ENCODE data around the gene SCAMP2.
"Not testable (repeated sequence)": the region's sequence is repeated elsewhere in the genome, so short reads cannot be mapped to it uniquely, and the experiment has no call there.

SCAMP2 gene

DNA sequence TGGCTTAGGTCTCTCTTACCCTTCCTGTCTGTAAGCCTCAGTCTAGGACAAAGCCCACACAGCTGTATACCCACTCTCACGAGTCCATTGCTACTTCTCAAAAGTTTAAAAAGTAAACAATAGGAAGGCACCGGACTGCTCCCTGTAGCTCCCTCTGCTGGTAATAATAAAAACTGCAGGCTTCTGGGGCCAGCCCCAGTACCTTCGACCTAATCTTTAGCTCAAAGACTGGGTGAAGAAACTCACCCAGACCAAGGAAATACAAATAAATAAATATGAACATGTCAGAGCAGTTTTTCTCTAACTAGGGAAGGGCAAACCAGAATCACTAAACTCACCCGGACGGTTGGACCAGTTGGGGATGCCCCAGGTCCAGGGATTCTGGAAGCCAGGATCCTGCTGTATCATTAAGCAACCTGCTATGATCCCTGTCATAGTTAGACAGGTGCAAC lies 28.5 kb upstream of the SCAMP2 start:
- Histone ChIP-seq H3K79me2 (ENCODE audit: insufficient read depth, low read depth) (no peaks in the 10 kb centered on the region; the same call in 1 of the 2 replicates), H3K27me3 (ENCODE audit: insufficient read depth, low read depth) (no peaks in the 10 kb centered on the region), H3K4me2 (no peak overlapping the region), H3K36me3 (ENCODE audit: insufficient read depth) (no peaks in the 10 kb centered on the region), H3K4me3 (IDR thresholded peaks at IDR 0.05; ENCODE audit: insufficient read depth, low read depth, low read length) (no peak overlapping the region), H2AFZ (ENCODE audit: low read depth) (no peak overlapping the region), H3K27ac (no peak overlapping the region), H3K9ac (no peak overlapping the region), H4K20me1 (ENCODE audit: insufficient read depth) (no peaks in the 10 kb centered on the region), H3K4me1 (ENCODE audit: low read depth, poor library complexity, severe bottlenecking) (peaks cover 32% of the 10 kb centered on the region)
- TF ChIP-seq, protein P1, sequence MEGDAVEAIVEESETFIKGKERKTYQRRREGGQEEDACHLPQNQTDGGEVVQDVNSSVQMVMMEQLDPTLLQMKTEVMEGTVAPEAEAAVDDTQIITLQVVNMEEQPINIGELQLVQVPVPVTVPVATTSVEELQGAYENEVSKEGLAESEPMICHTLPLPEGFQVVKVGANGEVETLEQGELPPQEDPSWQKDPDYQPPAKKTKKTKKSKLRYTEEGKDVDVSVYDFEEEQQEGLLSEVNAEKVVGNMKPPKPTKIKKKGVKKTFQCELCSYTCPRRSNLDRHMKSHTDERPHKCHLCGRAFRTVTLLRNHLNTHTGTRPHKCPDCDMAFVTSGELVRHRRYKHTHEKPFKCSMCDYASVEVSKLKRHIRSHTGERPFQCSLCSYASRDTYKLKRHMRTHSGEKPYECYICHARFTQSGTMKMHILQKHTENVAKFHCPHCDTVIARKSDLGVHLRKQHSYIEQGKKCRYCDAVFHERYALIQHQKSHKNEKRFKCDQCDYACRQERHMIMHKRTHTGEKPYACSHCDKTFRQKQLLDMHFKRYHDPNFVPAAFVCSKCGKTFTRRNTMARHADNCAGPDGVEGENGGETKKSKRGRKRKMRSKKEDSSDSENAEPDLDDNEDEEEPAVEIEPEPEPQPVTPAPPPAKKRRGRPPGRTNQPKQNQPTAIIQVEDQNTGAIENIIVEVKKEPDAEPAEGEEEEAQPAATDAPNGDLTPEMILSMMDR (conservative IDR thresholded peaks at IDR 0.05; ENCODE audit: low read depth, low read length): peak; percentile 95

DNA sequence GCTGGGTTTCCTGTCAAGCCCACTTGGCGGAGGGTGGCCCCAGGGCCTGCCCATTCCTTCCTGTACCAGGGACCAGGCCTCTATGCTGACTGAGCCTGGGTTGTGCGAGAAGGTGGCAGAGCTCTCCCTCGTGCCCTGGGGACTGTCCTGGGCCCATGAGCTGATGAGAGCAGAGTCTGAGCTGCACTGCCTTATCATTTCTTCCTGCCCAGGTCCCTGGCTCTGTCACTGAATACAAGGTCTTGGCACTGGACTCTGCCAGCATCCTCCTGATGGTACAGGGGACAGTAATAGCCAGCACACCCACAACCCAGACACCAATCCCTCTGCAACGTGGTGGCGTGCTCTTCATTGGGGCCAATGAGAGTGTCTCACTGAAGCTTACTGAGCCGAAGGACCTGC lies 24.1 kb upstream of the SCAMP2 start:
- no peak overlapping the region for H3K27ac ChIP-seq
- no peak overlapping the region for H2AFZ ChIP-seq (ENCODE audit: low read depth)
- no peak overlapping the region for H3K4me3 ChIP-seq (IDR thresholded peaks at IDR 0.05; ENCODE audit: insufficient read depth, low read depth, low read length)
- no peaks in the 10 kb centered on the region for H3K36me3 ChIP-seq (ENCODE audit: insufficient read depth)
- H3K79me2 ChIP-seq (ENCODE audit: insufficient read depth, low read depth): no peaks in the 10 kb centered on the region
- no peak overlapping the region for H3K4me2 ChIP-seq
- H3K4me1 ChIP-seq (ENCODE audit: low read depth, poor library complexity, severe bottlenecking): peaks cover 29% of the 10 kb centered on the region
- no peak overlapping the region for H3K9ac ChIP-seq
- TF ChIP-seq, protein P1 (conservative IDR thresholded peaks at IDR 0.05; ENCODE audit: low read depth, low read length): no peak
- H3K27me3 ChIP-seq (ENCODE audit: insufficient read depth, low read depth): no peaks in the 10 kb centered on the region
- H4K20me1 ChIP-seq (ENCODE audit: insufficient read depth): no peaks in the 10 kb centered on the region

DNA sequence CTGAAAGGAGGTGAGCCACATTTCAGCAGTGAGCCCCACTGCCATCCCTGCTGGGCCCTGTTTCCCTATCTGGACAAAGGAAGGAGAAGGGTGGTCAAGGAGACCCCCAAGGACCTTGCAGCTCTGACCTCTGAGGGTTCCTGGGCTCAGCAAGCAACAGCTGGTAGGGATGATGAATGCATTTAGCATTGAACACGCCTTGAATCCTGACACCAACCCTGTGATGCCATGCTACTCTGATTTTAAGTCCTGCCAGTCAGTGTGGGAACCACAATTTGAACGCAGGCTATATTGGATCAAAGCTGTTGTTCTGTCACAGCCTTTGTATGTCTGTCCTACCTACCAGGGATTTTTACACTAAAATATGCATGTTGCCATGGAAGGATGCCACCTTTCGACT lies 23.2 kb upstream of the SCAMP2 start:
- H3K4me3 ChIP-seq (IDR thresholded peaks at IDR 0.05; ENCODE audit: insufficient read depth, low read depth, low read length): no peak overlapping the region
- no peaks in the 10 kb centered on the region for H3K79me2 ChIP-seq (ENCODE audit: insufficient read depth, low read depth)
- no peak overlapping the region for H3K4me2 ChIP-seq
- no peak overlapping the region for H3K27ac ChIP-seq
- no peaks in the 10 kb centered on the region; the same call in 1 of the 2 replicates for H3K36me3 ChIP-seq (ENCODE audit: insufficient read depth)
- TF ChIP-seq, protein P1 (conservative IDR thresholded peaks at IDR 0.05; ENCODE audit: low read depth, low read length): no peak
- H3K27me3 ChIP-seq (ENCODE audit: insufficient read depth, low read depth): no peaks in the 10 kb centered on the region
- no peaks in the 10 kb centered on the region for H4K20me1 ChIP-seq (ENCODE audit: insufficient read depth)
- peaks cover 21% of the 10 kb centered on the region for H3K4me1 ChIP-seq (ENCODE audit: low read depth, poor library complexity, severe bottlenecking)
- H3K9ac ChIP-seq: no peak overlapping the region
- no peak overlapping the region for H2AFZ ChIP-seq (ENCODE audit: low read depth)

DNA sequence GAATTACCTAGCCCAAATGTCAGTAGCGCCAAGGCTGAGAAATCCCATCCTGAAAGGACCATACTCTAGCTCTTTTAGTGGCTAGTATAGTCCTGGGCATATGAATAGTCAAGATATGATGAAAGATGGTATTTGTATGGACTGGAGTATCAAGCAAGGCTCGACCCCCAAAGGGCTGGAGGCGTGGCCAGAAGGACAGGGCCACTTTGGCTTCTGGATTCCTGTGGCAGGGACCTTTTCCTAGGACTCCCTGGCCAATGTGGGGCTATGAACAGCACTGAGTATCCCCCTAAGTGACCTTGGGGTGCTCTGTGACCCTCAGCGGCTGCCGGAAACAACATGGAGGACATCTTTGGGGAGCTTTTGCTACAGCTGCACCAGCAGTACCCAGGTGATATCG lies 22.7 kb upstream of the SCAMP2 start:
- no peaks in the 10 kb centered on the region for H4K20me1 ChIP-seq (ENCODE audit: insufficient read depth)
- no peaks in the 10 kb centered on the region; the same call in 1 of the 2 replicates for H3K36me3 ChIP-seq (ENCODE audit: insufficient read depth)

DNA sequence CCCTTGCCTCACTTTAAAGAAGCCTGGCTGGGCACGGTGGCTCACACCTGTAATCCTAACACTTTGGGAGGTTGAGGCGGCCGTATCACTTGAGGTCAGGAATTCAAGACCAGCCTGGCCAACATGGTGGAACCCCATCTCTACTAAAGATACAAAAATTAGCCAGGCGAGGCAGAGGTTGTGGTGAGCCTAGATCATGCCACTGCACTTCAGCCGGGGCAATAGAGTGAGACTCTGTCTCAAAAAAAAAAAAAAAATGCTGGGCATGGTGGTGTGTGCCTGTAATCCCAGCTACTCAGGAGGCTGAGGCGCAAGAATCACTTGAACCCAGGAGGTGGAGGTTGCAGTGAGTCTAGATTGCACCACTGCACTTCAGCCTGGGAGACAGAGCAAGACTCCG lies 21.2 kb upstream of the SCAMP2 start:
- H3K79me2 ChIP-seq (ENCODE audit: insufficient read depth, low read depth); H3K36me3 ChIP-seq (ENCODE audit: insufficient read depth); H2AFZ ChIP-seq (ENCODE audit: low read depth): not testable (repeated sequence)

More for the DNA sequence above, 22.7 kb upstream of the SCAMP2 start:
- H3K27me3 ChIP-seq (ENCODE audit: insufficient read depth, low read depth): no peaks in the 10 kb centered on the region
- TF ChIP-seq, protein P1 (conservative IDR thresholded peaks at IDR 0.05; ENCODE audit: low read depth, low read length): no peak
- H3K4me3 ChIP-seq (IDR thresholded peaks at IDR 0.05; ENCODE audit: insufficient read depth, low read depth, low read length): no peak overlapping the region
- H3K4me1 ChIP-seq (ENCODE audit: low read depth, poor library complexity, severe bottlenecking): peaks cover 19% of the 10 kb centered on the region
- no peak overlapping the region for H3K4me2 ChIP-seq
- no peak overlapping the region for H3K9ac ChIP-seq
- no peak overlapping the region for H3K27ac ChIP-seq
- no peaks in the 10 kb centered on the region for H3K79me2 ChIP-seq (ENCODE audit: insufficient read depth, low read depth)
- H2AFZ ChIP-seq (ENCODE audit: low read depth): no peak overlapping the region

More for the DNA sequence above, 21.2 kb upstream of the SCAMP2 start:
- H3K4me3 ChIP-seq (IDR thresholded peaks at IDR 0.05; ENCODE audit: insufficient read depth, low read depth, low read length); H4K20me1 ChIP-seq (ENCODE audit: insufficient read depth); H3K27me3 ChIP-seq (ENCODE audit: insufficient read depth, low read depth); H3K9ac ChIP-seq; H3K27ac ChIP-seq; H3K4me2 ChIP-seq: not testable (repeated sequence)
- H3K4me1 ChIP-seq (ENCODE audit: low read depth, poor library complexity, severe bottlenecking): peaks cover 20% of the 10 kb centered on the region
